Lung (tissue), 12 donors: Measurements from ENCODE around the gene C1orf141. TPM values are rescaled to one million over a fixed set of nuclear protein-coding genes. Genes with fewer than 3 reads are reported as not detected.
A peak's percentile ranks its signal among the peaks of the same experiment; 100 is the strongest.

ENCODE experiments used
- ATAC-seq: fragments of 200-7000 bp; cut with Tn5 transposase; one replicate; pipeline ENCODE4 v1.9.1; 2020; ENCODE audit warnings: moderate number of reproducible peaks; ENCODE audit not compliant: insufficient read depth, low FRiP score
- DNase-seq, 3 donors: peaks; one replicate each; pipeline ENCODE4 v3.0.0-alpha.2; 2013 to 2017
- H3K27ac ChIP-seq, 2 donors: one replicate each; pipeline ENCODE4 v1.5.1; 2013; ENCODE audit warnings: mild to moderate bottlenecking in 2 of 2, moderate library complexity in 2 of 2, control low read depth in 1 of 2, inconsistent platforms in 1 of 2, low read depth in 1 of 2, low read length in 1 of 2
- H3K27me3 ChIP-seq, 3 donors: one replicate each; pipeline ENCODE4 v1.5.1; 2013; ENCODE audit warnings: low read length in 2 of 3; ENCODE audit not compliant: control insufficient read depth in 3 of 3, insufficient read depth in 3 of 3
- H3K36me3 ChIP-seq, 4 donors: one replicate each; pipeline ENCODE4 v1.5.1; 2013; ENCODE audit warnings: low read length in 4 of 4, mild to moderate bottlenecking in 1 of 4, moderate library complexity in 1 of 4; ENCODE audit not compliant: control insufficient read depth in 4 of 4, insufficient read depth in 4 of 4
- H3K4me1 ChIP-seq, 5 donors: one replicate each; pipeline ENCODE4 v1.5.1; 2013; ENCODE audit warnings: low read length in 5 of 5, mild to moderate bottlenecking in 2 of 5, moderate library complexity in 1 of 5; ENCODE audit not compliant: control insufficient read depth in 5 of 5, insufficient read depth in 5 of 5
- H3K4me3 ChIP-seq: one replicate; pipeline ENCODE4 v1.5.1; 2013; ENCODE audit warnings: mild to moderate bottlenecking, control low read depth, moderate library complexity
- H3K9ac ChIP-seq, 2 donors: one replicate each; pipeline ENCODE4 v1.5.1; 2013; ENCODE audit warnings: low read length in 2 of 2, control low read depth in 1 of 2; ENCODE audit not compliant: insufficient read depth in 1 of 2
- H3K9me3 ChIP-seq, 4 donors: one replicate each; pipeline ENCODE4 v1.5.1; 2013; ENCODE audit warnings: low read length in 3 of 4, mild to moderate bottlenecking in 1 of 4, moderate library complexity in 1 of 4; ENCODE audit not compliant: control insufficient read depth in 4 of 4, insufficient read depth in 3 of 4
- WGBS, 2 donors: extraction: QIAGEN DNeasy Blood & Tissue Kit; methylation state at CpG; one replicate each; pipeline ENCODE4 v1.1.7; 2013; 5-methylcytosine and 5-hydroxymethylcytosine counted together
- polyA plus RNA-seq, 2 donors: library from polyadenylated mRNA; stranded (reverse); fragments of 200-250 nt; gene quantifications; one replicate each; pipeline ENCODE4 v1.2.1, GENCODE V29; 2013
- total RNA-seq, 2 donors: library from RNA; depleted of rRNA in 1 of 2; stranded (reverse); fragments of >200 nt in 1 of 2; gene quantifications; one replicate each; pipeline ENCODE4 v1.2.1, GENCODE V29; 2014 to 2021
- TF ChIP-seq, protein P1 (sequence below): IDR thresholded peaks from 2 replicates; pipeline ENCODE4 v1.5.1; 2012; ENCODE audit warnings: mild to moderate bottlenecking; ENCODE audit errors: control extremely low read depth, extremely low read depth
- donor health status: control.
- donor health status: control.
- donor health status: Bipolar disorder and iron deficiency.
- donor health status: healthy.
- donor health status: DM: yes; HTN: yes; CAD: no.

The C1orf141 gene
- total and polyA plus RNA-seq, 4 donors = 0.49 to 11.4 (median 3.2) TPM

DNA sequence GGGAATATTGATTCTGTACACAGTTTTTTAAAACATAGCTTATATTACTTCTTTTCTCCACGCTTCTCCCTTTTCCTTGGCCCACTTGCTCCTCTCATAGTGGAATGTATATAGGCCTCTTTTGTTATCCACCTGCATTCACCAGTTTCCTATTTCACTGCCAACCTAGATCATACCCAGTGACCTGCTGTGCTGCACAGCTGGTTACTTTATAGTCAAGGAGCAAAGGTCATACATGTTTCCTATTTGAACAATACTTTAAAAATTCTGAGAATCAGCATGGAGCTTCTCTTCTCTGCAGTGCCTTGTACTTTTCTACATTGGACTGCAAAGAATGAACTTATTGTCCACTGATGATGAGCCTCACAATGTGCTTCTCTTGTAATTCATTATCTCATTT lies 76.5 kb downstream of the C1orf141 start:
- peaks cover 0 to 54% (median 2%) of the 10 kb centered on the region in 3 donors for H3K27me3 ChIP-seq
- H3K27ac ChIP-seq = no peak overlapping the region
- H3K9ac ChIP-seq = no peak overlapping the region
- TF ChIP-seq, protein P1, sequence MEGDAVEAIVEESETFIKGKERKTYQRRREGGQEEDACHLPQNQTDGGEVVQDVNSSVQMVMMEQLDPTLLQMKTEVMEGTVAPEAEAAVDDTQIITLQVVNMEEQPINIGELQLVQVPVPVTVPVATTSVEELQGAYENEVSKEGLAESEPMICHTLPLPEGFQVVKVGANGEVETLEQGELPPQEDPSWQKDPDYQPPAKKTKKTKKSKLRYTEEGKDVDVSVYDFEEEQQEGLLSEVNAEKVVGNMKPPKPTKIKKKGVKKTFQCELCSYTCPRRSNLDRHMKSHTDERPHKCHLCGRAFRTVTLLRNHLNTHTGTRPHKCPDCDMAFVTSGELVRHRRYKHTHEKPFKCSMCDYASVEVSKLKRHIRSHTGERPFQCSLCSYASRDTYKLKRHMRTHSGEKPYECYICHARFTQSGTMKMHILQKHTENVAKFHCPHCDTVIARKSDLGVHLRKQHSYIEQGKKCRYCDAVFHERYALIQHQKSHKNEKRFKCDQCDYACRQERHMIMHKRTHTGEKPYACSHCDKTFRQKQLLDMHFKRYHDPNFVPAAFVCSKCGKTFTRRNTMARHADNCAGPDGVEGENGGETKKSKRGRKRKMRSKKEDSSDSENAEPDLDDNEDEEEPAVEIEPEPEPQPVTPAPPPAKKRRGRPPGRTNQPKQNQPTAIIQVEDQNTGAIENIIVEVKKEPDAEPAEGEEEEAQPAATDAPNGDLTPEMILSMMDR = no peak
- DNase-seq = peak in 1 of 3 donors; percentile 1
- no peak for ATAC-seq
- H3K9me3 ChIP-seq = no peaks in the 10 kb centered on the region
- H3K36me3 ChIP-seq = no peaks in the 10 kb centered on the region
- WGBS, 2 donors = 80 to 86% methylated on average over 1 of the region's 1 CpG
- H3K4me1 ChIP-seq = peaks cover 0 to 4% (median 0%) of the 10 kb centered on the region in 5 donors
- no peak overlapping the region for H3K4me3 ChIP-seq

DNA sequence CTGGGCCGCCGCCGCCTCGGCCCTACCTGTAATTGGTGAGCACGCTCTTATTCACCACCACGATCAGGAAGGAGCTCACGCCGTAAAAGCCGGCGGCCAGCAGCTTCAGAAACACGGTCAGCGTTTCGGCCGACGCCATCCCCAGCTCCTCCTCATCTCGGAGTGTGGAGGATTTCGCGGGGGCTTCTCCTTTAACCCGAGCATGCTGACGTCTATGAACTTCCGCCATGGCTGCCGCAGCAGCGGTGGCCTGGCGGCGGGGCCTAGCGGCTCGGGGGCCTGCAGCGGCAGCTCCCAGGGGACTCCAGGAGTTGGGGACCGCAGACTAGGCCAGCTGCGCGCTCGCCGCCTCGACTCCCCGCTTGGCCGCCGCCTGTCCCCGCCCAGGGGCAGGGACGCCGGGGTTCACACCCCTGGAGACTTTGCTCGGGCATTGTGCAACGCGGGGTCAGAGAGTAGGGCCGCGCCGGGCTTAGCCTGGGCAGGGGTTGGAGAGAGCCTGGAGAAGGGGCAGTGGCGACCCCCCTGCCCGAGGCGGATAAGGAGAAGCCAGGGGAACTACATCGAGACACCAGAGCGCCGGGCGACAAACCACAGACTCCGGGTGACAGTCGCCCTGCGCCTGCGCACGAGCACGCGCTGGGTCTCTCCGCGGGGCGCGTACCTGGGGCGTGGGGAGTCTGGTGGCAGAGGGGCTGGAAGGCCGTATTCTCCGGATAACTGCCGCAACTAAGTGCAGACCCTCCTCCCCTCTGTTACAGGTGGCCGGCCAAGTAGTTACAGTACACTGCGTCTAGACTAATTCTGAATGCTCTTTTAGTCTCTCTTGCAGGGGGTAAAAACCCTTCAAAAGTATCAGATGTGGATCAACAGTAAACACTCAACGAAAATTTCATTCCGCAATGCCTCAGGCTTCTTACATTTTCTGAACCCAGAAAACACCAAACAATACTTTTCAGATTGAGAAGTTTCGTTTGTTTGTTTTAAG lies 80.7 kb downstream of the C1orf141 start, which contains the start of gene SLC35D1:
TSS of gene SLC35D1 (minus strand) at position 364 of the 988 bp plus-strand sequence. CDS start at position 229, 135 bp downstream.
- peak within 1 kb of the TSS; percentile 60 to 80 for H3K9ac ChIP-seq
- WGBS, 2 donors = 1% methylated on average over 69 to 73 of the region's 73 CpGs
- peak within 1 kb of the TSS; percentile 96 to 99 for H3K27ac ChIP-seq
- peak within 1 kb of the TSS; percentile 89 for H3K4me3 ChIP-seq
- H3K27me3 ChIP-seq = peaks cover 0 to 40% (median 2%) of the 10 kb centered on the region in 3 donors
- no peaks in the 10 kb centered on the region for H3K9me3 ChIP-seq
- peaks cover 0 to 16% (median 3%) of the 10 kb centered on the region in 5 donors for H3K4me1 ChIP-seq
- H3K36me3 ChIP-seq = peaks cover 0 to 8% (median 1%) of the 10 kb centered on the region in 4 donors
- DNase-seq = peak; percentile 86 to 89 (median 87)
- peak; percentile 88 for ATAC-seq
- TF ChIP-seq, protein P1 = no peak

DNA sequence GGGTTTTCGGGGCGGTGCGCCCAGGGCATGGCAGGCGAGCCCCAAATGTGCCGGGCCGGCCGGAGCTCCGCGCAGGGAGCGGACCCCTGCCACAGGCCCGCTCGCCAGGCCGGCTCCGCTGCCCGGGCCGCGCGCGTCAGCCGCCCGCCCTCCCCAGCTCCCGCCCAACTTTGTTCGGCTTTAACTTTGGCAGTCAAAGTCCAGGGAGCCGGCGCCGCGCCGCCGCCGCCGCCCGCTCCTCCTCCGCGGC lies 81.3 kb downstream of the C1orf141 start:
- Histone ChIP-seq H3K36me3 (peaks cover 2 to 11% (median 3%) of the 10 kb centered on the region in 4 donors), H3K27me3 (peaks cover 0 to 39% (median 2%) of the 10 kb centered on the region in 3 donors), H3K9me3 (no peaks in the 10 kb centered on the region), H3K4me1 (peaks cover 0 to 16% (median 3%) of the 10 kb centered on the region in 5 donors), H3K4me3 (peak overlapping the region; percentile 89), H3K27ac (peak overlapping the region; percentile 96 to 99), H3K9ac (peak overlapping the region; percentile 60 to 80)
- 0% methylated on average over 23 to 34 of the region's 34 CpGs for WGBS, 2 donors
- TF ChIP-seq, protein P1 = no peak
- DNase-seq (peak in 2 of 3 donors; percentile 71 to 76), ATAC-seq (peak; percentile 74)
